OCI-LY7 (cell line): ENCODE results near the gene MNT. TPM values are rescaled to one million over a fixed set of nuclear protein-coding genes. Genes with fewer than 3 reads are reported as not detected.
A peak's percentile ranks its signal among the peaks of the same experiment; 100 is the strongest.

Experiments
- BruUV-seq: library from RNA; stranded (reverse); fragments of 400-500 nt; replicated peaks from 2 replicates; lab custom pipeline; 2021; lab: Mats Ljungman, UMichigan
- CTCF ChIA-PET: fragments of 300-600 bp; sonication (Branson Sonifier 250); formaldehyde crosslinking; loops from one replicate; lab custom pipeline; 2022; ENCODE audit warnings: antibody characterized with exemption; ENCODE audit not compliant: unreplicated experiment; lab: Charles Lee
- POLR2A ChIA-PET: fragments of 300-600 bp; sonication (Branson Sonifier 250); formaldehyde crosslinking; loops from one replicate; lab custom pipeline; 2022; ENCODE audit warnings: antibody characterized with exemption; lab: Charles Lee
- DNase-seq: peaks from one replicate; pipeline ENCODE4 v3.0.0-alpha.2; 2015; ENCODE audit warnings: low spot score
- H2AFZ ChIP-seq: fragments of 200-600 bp; sonication (generic), shearing (Covaris generic); 2 replicates; pipeline ENCODE4 v1.6.1; 2014; ENCODE audit warnings: mild to moderate bottlenecking, antibody characterized with exemption, low read length, moderate library complexity
- H3K27ac ChIP-seq: fragments of 200-600 bp; sonication (generic); 2 replicates; pipeline ENCODE4 v1.5.1; 2014; ENCODE audit warnings: mixed run types, low read depth, mild to moderate bottlenecking, moderate library complexity, low read length, inconsistent platforms; ENCODE audit not compliant: poor library complexity, severe bottlenecking
- H3K36me3 ChIP-seq: fragments of 200-600 bp; sonication (generic); 2 replicates; pipeline ENCODE4 v1.6.1; 2014; ENCODE audit warnings: mild to moderate bottlenecking, antibody characterized with exemption, low read length, moderate library complexity, mixed read lengths; ENCODE audit not compliant: insufficient read depth
- H3K4me1 ChIP-seq: fragments of 200-600 bp; sonication (generic); 2 replicates; pipeline ENCODE4 v1.5.1; 2014; ENCODE audit warnings: mild to moderate bottlenecking, low read length; ENCODE audit not compliant: insufficient read depth, poor library complexity, severe bottlenecking
- H3K4me2 ChIP-seq: fragments of 200-600 bp; sonication (generic); 2 replicates; pipeline ENCODE4 v1.6.1; 2014; ENCODE audit warnings: mild to moderate bottlenecking, low read length
- H3K4me3 ChIP-seq: fragments of 200-600 bp; sonication (generic); 2 replicates; pipeline ENCODE4 v1.5.1; 2014; ENCODE audit warnings: mild to moderate bottlenecking, low read depth, low read length; ENCODE audit not compliant: poor library complexity, severe bottlenecking
- H3K79me2 ChIP-seq: fragments of 200-600 bp; sonication (generic); 2 replicates; pipeline ENCODE4 v1.6.1; 2016; ENCODE audit warnings: low read depth, mild to moderate bottlenecking, low read length, moderate library complexity, mixed read lengths; ENCODE audit not compliant: insufficient read depth
- H3K9me2 ChIP-seq: fragments of 200-600 bp; sonication (generic); 2 replicates; pipeline ENCODE4 v1.6.1; 2016; ENCODE audit warnings: mild to moderate bottlenecking, low read length, mixed read lengths; ENCODE audit not compliant: insufficient read depth
- H3K9me3 ChIP-seq: fragments of 200-600 bp; sonication (generic); 2 replicates; pipeline ENCODE4 v1.6.1; 2014; ENCODE audit warnings: mild to moderate bottlenecking, mixed run types, low read length, mixed read lengths
- H4K20me1 ChIP-seq: fragments of 200-600 bp; sonication (generic); 2 replicates; pipeline ENCODE4 v1.6.1; 2014; ENCODE audit warnings: mild to moderate bottlenecking, antibody characterized with exemption, low read length, moderate library complexity, mixed read lengths; ENCODE audit not compliant: insufficient read depth
- CTCF ChIP-seq: fragments of 200-600 bp; sonication (generic); conservative IDR thresholded peaks from 2 replicates; pipeline ENCODE4 v1.5.1; 2014; ENCODE audit warnings: mild to moderate bottlenecking, antibody characterized with exemption, low read length, moderate library complexity, mixed read lengths
- EZH2phosphoT487 ChIP-seq: fragments of 200-600 bp; sonication (generic); IDR thresholded peaks from 2 replicates; pipeline ENCODE4 v1.6.1; 2018; ENCODE audit warnings: low read depth, borderline replicate concordance, mild to moderate bottlenecking, mixed run types, antibody characterized with exemption, low read length, moderate library complexity, mixed read lengths
- intact Hi-C: fragments of 100-400 bp; cut with micrococcal nuclease; formaldehyde crosslinking; loops from one replicate; pipeline ENCODE4 v1.10.0; 2022; ENCODE audit not compliant: unreplicated experiment
- total RNA-seq, 2 experiments: library from RNA; depleted of rRNA in 1 of 2; stranded (reverse); fragments of >200 nt in 1 of 2; shearing (Covaris generic) in 1 of 2; gene quantifications; 2 replicates each; pipeline ENCODE4 v1.2.3, GENCODE V29; 2014 to 2022

Gene MNT
- total RNA-seq, 2 experiments from 2014 or later, result 22.2 to 60.0 TPM

DNA sequence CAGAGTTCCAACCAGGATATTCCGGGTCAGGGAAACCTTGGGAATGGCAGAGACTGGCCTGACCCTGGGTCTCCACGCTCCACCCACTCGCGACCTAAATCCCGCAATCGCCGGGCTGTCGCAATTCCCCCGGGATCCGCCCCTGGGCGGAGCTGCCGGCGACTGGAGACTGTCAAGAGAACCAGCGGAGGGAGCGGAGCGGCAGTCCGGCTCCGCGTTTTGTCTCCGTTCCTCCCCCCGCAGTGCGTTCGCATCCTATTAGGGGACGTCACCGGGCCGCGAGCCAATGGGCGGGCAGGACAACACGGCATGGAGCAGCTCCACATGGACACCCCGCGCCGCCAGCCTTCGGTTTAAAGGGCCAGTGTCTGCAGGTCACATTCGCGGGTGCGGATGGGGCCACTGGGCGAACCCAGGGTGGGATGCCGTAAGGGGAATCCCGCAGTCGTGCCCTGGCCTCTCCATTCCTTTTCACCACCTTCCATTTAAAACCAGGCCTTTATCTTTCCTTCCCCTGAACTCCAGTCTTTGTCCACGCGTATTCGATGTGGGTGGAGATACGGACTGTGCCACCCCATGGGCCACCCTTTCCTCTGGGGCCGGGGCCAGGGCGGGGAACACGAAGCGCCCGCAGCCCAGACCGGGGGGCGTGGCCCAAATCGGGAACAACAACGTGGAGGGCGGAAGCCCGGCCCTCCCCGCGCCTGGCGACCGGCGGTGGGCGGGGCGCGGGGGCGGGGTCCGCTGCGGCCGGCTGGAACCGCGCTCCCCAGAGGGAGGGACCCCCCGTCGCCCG is 764 bp upstream of the MNT start:
- no peaks in the 10 kb centered on the region for H4K20me1 ChIP-seq
- peak; percentile 99 for DNase-seq
- H3K27ac ChIP-seq, result peak overlapping the region; percentile 82
- no peaks in the 10 kb centered on the region for H3K9me2 ChIP-seq
- H3K79me2 ChIP-seq, result no peaks in the 10 kb centered on the region
- peak overlapping the region; percentile 98 for H3K4me2 ChIP-seq
- peak overlapping the region; percentile 65; the same call in 1 of the 2 replicates for H2AFZ ChIP-seq
- no peaks in the 10 kb centered on the region for H3K9me3 ChIP-seq
- TF ChIP-seq EZH2phosphoT487 (no peak), CTCF (no peak)
- ChIA-PET POLR2A (interaction anchor here (0.6 to 3.0 kb wide), 3 partner anchors 9 to 87 kb away, joined by 3 to 17 read pairs (median 3); no protein-coding TSS in a partner anchor), CTCF (interaction anchor here (0.6 kb wide), 4 partner anchors 214 to 1256 kb away, joined by 3 to 6 read pairs (median 4); no protein-coding TSS in a partner anchor)
- intact Hi-C loops, result loop anchor here (1.0 to 5.0 kb wide), 6 partner anchors 9 to 684 kb away; partner anchors contain the start of genes PAFAH1B1, SGSM2 and TSR1
- H3K4me1 ChIP-seq, result peaks cover 27% of the 10 kb centered on the region
- peak overlapping the region; percentile 81 for H3K4me3 ChIP-seq
- BruUV-seq, result no TSS peak
- no peaks in the 10 kb centered on the region for H3K36me3 ChIP-seq

DNA sequence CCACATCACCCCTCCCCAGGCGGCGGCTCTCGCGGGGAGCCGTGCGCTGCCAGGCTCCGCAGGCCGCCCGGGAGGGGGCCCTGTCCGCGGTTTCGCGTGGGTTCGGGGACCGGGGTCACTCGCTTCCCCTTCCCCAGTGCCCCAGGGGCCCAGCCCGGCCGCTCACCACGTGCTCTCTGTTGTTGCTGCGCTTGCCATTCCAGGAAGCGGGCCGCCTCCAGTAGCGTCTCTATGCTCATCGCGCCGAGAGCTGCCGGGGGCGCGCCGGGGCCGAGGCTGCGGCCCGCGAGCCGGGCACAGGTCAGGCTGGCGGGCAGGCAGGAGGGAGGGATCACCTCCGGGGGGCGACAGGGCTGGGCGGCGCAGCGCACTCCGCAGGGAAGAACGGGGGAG is 390 bp downstream of the MNT start:
- H4K20me1 ChIP-seq, result no peaks in the 10 kb centered on the region
- intact Hi-C loops, result loop anchor here (2.0 to 5.0 kb wide), 4 partner anchors 64 to 683 kb away; partner anchors contain the start of genes PAFAH1B1, SGSM2 and TSR1
- peak overlapping the region; percentile 11; the same call in 1 of the 2 replicates for H2AFZ ChIP-seq
- DNase-seq, result peak; percentile 79
- peak overlapping the region; percentile 95 for H3K4me2 ChIP-seq
- ChIA-PET POLR2A (no interaction called here), CTCF (no interaction called here)
- TF ChIP-seq CTCF (no peak), EZH2phosphoT487 (no peak)
- H3K4me3 ChIP-seq, result peak overlapping the region; percentile 81
- no peaks in the 10 kb centered on the region for H3K79me2 ChIP-seq
- H3K9me3 ChIP-seq, result no peaks in the 10 kb centered on the region
- BruUV-seq, result no TSS peak
- peak overlapping the region; percentile 82 for H3K27ac ChIP-seq
- H3K4me1 ChIP-seq, result peaks cover 36% of the 10 kb centered on the region
- no peaks in the 10 kb centered on the region for H3K9me2 ChIP-seq
- H3K36me3 ChIP-seq, result no peaks in the 10 kb centered on the region
